Muscle of leg (tissue), 11 donors: ENCODE measurements around the gene CCN2. TPM values are rescaled to one million over a fixed set of nuclear protein-coding genes. Genes with fewer than 3 reads are reported as not detected.

Source experiments
- DNase-seq: peaks from one replicate; pipeline ENCODE4 v3.0.0; 2013
- H3K27ac ChIP-seq: one replicate; pipeline ENCODE4 v1.5.1; 2013; ENCODE audit warnings: mild to moderate bottlenecking, low read length, control low read depth
- H3K27me3 ChIP-seq: one replicate; pipeline ENCODE4 v1.6.1; 2013; ENCODE audit warnings: low read length; ENCODE audit not compliant: control insufficient read depth, insufficient read depth
- H3K36me3 ChIP-seq: one replicate; pipeline ENCODE4 v1.6.1; 2013; ENCODE audit warnings: low read length; ENCODE audit not compliant: control insufficient read depth, insufficient read depth
- H3K4me1 ChIP-seq: one replicate; pipeline ENCODE4 v1.6.1; 2013; ENCODE audit warnings: low read length; ENCODE audit not compliant: control insufficient read depth, insufficient read depth
- H3K4me3 ChIP-seq: one replicate; pipeline ENCODE4 v1.5.1; 2013; ENCODE audit warnings: low read length, control low read depth
- H3K9me3 ChIP-seq: replicated peaks from 2 replicates; pipeline ENCODE4 v1.6.1; 2013; ENCODE audit warnings: low read depth, low read length; ENCODE audit not compliant: control insufficient read depth
- WGBS: methylation state at CpG from one replicate; pipeline ENCODE4 v1.1.5; 2013; ENCODE audit warnings: missing lambda C conversion rate; ENCODE audit not compliant: insufficient coverage; 5-methylcytosine and 5-hydroxymethylcytosine counted together
- polyA plus RNA-seq, 8 donors: library from polyadenylated mRNA; unstranded; fragments of 120-200 nt; gene quantifications; one replicate each; pipeline versions ENCODE4 v1.2.1 to v1.2.3, GENCODE V29; 2013; ENCODE audit warnings: inconsistent platforms in 1 of 8, low replicate concordance in 1 of 8; ENCODE audit not compliant: insufficient read length in 8 of 8, insufficient read depth in 1 of 8
- total RNA-seq: library from RNA; stranded (reverse); fragments of 120-200 nt; gene quantifications from one replicate; pipeline ENCODE4 v1.2.4, GENCODE V29; 2013

The CCN2 gene
- total and polyA plus RNA-seq, 9 donors, result 16.0 to 86.5 (median 34.3) TPM

GRCh38 chr6:131946992-131947955 is 3.9 kb downstream of the CCN2 start:
- no peak overlapping the region for H3K4me3 ChIP-seq
- H3K4me1 ChIP-seq, result peaks cover 16% of the 10 kb centered on the region
- no peaks in the 10 kb centered on the region for H3K27me3 ChIP-seq
- peaks cover 3% of the 10 kb centered on the region for H3K36me3 ChIP-seq
- peak overlapping the region; percentile 32 for H3K27ac ChIP-seq
- H3K9me3 ChIP-seq, result no peaks in the 10 kb centered on the region
- WGBS, result 0% methylated on average over 1 of the region's 6 CpGs
- peak; percentile 74 for DNase-seq

- 81% methylated on average over 2 of the region's 5 CpGs for WGBS
- H3K36me3 ChIP-seq, result peaks cover 3% of the 10 kb centered on the region
- no peaks in the 10 kb centered on the region for H3K27me3 ChIP-seq
- no peak overlapping the region for H3K27ac ChIP-seq
- no peaks in the 10 kb centered on the region for H3K9me3 ChIP-seq
- peak; percentile 78 for DNase-seq
- no peak overlapping the region for H3K4me3 ChIP-seq
- peaks cover 13% of the 10 kb centered on the region for H3K4me1 ChIP-seq
These were observed 4.7 kb downstream of the CCN2 start for GRCh38 chr6:131946404-131946991.

GRCh38 chr6:131945971-131946370 is 5.2 kb downstream of the CCN2 start:
- Histone ChIP-seq H3K27me3 (no peaks in the 10 kb centered on the region), H3K4me3 (no peak overlapping the region), H3K36me3 (peaks cover 3% of the 10 kb centered on the region), H3K4me1 (peaks cover 13% of the 10 kb centered on the region), H3K9me3 (no peaks in the 10 kb centered on the region), H3K27ac (no peak overlapping the region)
- no CpG with 5 or more reads among the region's 1 CpG for WGBS
- DNase-seq, result no peak

GRCh38 chr6:131937703-131938631 is 13.2 kb downstream of the CCN2 start:
- WGBS, result no CpG with 5 or more reads among the region's 8 CpGs
- no peaks in the 10 kb centered on the region for H3K27me3 ChIP-seq
- peak overlapping the region; percentile 74 for H3K27ac ChIP-seq
- H3K36me3 ChIP-seq, result no peaks in the 10 kb centered on the region
- H3K9me3 ChIP-seq, result no peaks in the 10 kb centered on the region
- H3K4me1 ChIP-seq, result peaks cover 6% of the 10 kb centered on the region
- no peak overlapping the region for H3K4me3 ChIP-seq
- peak; percentile 86 for DNase-seq

- H3K27ac ChIP-seq, result peak overlapping the region; percentile 74
- DNase-seq, result peak; percentile 88
- H3K4me3 ChIP-seq, result no peak overlapping the region
- WGBS, result 33% methylated on average over 2 of the region's 2 CpGs
- H3K4me1 ChIP-seq, result peaks cover 6% of the 10 kb centered on the region
- H3K27me3 ChIP-seq, result no peaks in the 10 kb centered on the region
- no peaks in the 10 kb centered on the region for H3K9me3 ChIP-seq
- no peaks in the 10 kb centered on the region for H3K36me3 ChIP-seq
These were observed 13.9 kb downstream of the CCN2 start for GRCh38 chr6:131937226-131937625.

GRCh38 chr6:131936156-131936555 is 15.0 kb downstream of the CCN2 start:
- Histone ChIP-seq H3K27ac (no peak overlapping the region), H3K9me3 (no peaks in the 10 kb centered on the region), H3K4me3 (no peak overlapping the region), H3K27me3 (no peaks in the 10 kb centered on the region), H3K36me3 (no peaks in the 10 kb centered on the region), H3K4me1 (peaks cover 6% of the 10 kb centered on the region)
- 100% methylated on average over 1 of the region's 4 CpGs for WGBS
- DNase-seq, result no peak

- no peak for DNase-seq
- Histone ChIP-seq H3K4me1 (no peaks in the 10 kb centered on the region), H3K27me3 (no peaks in the 10 kb centered on the region), H3K27ac (no peak overlapping the region), H3K4me3 (no peak overlapping the region), H3K9me3 (no peaks in the 10 kb centered on the region), H3K36me3 (no peaks in the 10 kb centered on the region)
- 40% methylated on average over 1 of the region's 2 CpGs for whole genome bisulfite sequencing
These were observed 20.0 kb downstream of the CCN2 start for GRCh38 chr6:131931063-131931750.

GRCh38 chr6:131929976-131930375 is 21.2 kb downstream of the CCN2 start:
- DNase-seq, result no peak
- Histone ChIP-seq H3K27me3 (no peaks in the 10 kb centered on the region), H3K4me1 (no peaks in the 10 kb centered on the region), H3K27ac (no peak overlapping the region), H3K4me3 (no peak overlapping the region), H3K9me3 (no peaks in the 10 kb centered on the region), H3K36me3 (no peaks in the 10 kb centered on the region)
- WGBS, result no CpG with 5 or more reads among the region's 1 CpG

- no peak overlapping the region for H3K27ac ChIP-seq
- H3K9me3 ChIP-seq, result no peaks in the 10 kb centered on the region
- WGBS, result no CpG with 5 or more reads among the region's 2 CpGs
- no peaks in the 10 kb centered on the region for H3K27me3 ChIP-seq
- DNase-seq, result no peak
- no peak overlapping the region for H3K4me3 ChIP-seq
- H3K36me3 ChIP-seq, result no peaks in the 10 kb centered on the region
- H3K4me1 ChIP-seq, result no peaks in the 10 kb centered on the region
These were observed 21.9 kb downstream of the CCN2 start for GRCh38 chr6:131929264-131929663.
